H1 (cell line): ENCODE data around the gene RABL6. TPM values are rescaled to one million over a fixed set of nuclear protein-coding genes. Genes with fewer than 3 reads are reported as not detected.

Source experiments
- EP300 ChIP-seq, 2 experiments: IDR thresholded peaks; 1 replicate in 1 of 2; 2 replicates in 1 of 2; pipeline ENCODE4 v1.6.1; 2011 to 2012; ENCODE audit warnings: low read depth in 2 of 2, low read length in 2 of 2, mild to moderate bottlenecking in 2 of 2, borderline replicate concordance in 1 of 2, inconsistent platforms in 1 of 2, moderate library complexity in 1 of 2
- RAD21 ChIP-seq, 2 experiments: IDR thresholded peaks in 1 of 2; conservative IDR thresholded peaks in 1 of 2; 2 replicates each; pipeline ENCODE4 v1.6.1; 2011; ENCODE audit warnings: low read depth in 2 of 2, low read length in 2 of 2, improper control_type of control experiment in 1 of 2, inconsistent platforms in 1 of 2, mild to moderate bottlenecking in 1 of 2, moderate library complexity in 1 of 2
- SP2 ChIP-seq: IDR thresholded peaks from 2 replicates; pipeline ENCODE4 v1.6.1; 2012; ENCODE audit warnings: mild to moderate bottlenecking, low read length, inconsistent platforms
- polyA plus RNA-seq, 7 experiments: library from polyadenylated mRNA; depleted of rRNA in 3 of 7; stranded (reverse) in 5 of 7; unstranded in 2 of 7; fragments of >200 nt in 5 of 7; fragments of 200-250 nt in 2 of 7; gene quantifications; 1 replicate in 5 of 7; 2 replicates in 1 of 7; 4 replicates in 1 of 7; pipeline versions ENCODE4 v1.2.1 to v1.2.3, GENCODE V29; 2011 to 2013; ENCODE audit warnings: missing spikeins in 2 of 7, mixed read lengths in 2 of 7
- total RNA-seq: library from RNA; stranded (reverse); fragmentation: NEBNext Ultra II Directional; extraction: Animal tissue kit (Norgen Biotek cat#: 25700); gene quantifications from 2 replicates; pipeline ENCODE4 v1.2.1, GENCODE V29; 2021

Gene RABL6
- total and polyA plus RNA-seq, 2 of the 8 experiments (the other 6 are each of a cell fraction or from before 2014, with no cell fraction given), result 70.1 to 130 TPM

GRCh38 chr9:136774416-136775045 is 33.2 kb upstream of the RABL6 start (continued):
- no peak for TF ChIP-seq EP300 (IDR thresholded peaks at IDR 0.05; ENCODE audit: borderline replicate concordance in 1 of 2, low read depth in 2 of 2, low read length in 2 of 2)
- TF ChIP-seq RAD21 (IDR thresholded peaks at IDR 0.05 in 1 of 2, conservative IDR thresholded peaks at IDR 0.05 in 1 of 2; ENCODE audit: low read depth in 2 of 2, low read length in 2 of 2), result no peak
- no peak for TF ChIP-seq SP2
